Mesothelial cell of epicardium (in vitro differentiated cells): ENCODE measurements around the gene IL16. TPM values are rescaled to one million over a fixed set of nuclear protein-coding genes. Genes with fewer than 3 reads are reported as not detected.

Source experiments
- DNase-seq, 2 experiments: peaks; one replicate each; pipeline ENCODE4 v3.0.0; 2021; ENCODE audit warnings: low spot score in 2 of 2; ENCODE audit not compliant: unreplicated experiment in 2 of 2
- H3K27ac Mint-ChIP-seq: 2 replicates; pipeline ENCODE4 v1.8.0; 2021; ENCODE audit warnings: mixed read lengths
- H3K27me3 Mint-ChIP-seq: 2 replicates; pipeline ENCODE4 v1.8.0; 2021; ENCODE audit warnings: low read depth, mixed read lengths
- H3K36me3 Mint-ChIP-seq: 2 replicates; pipeline ENCODE4 v1.8.0; 2021; ENCODE audit warnings: mixed read lengths
- H3K4me1 Mint-ChIP-seq: 2 replicates; pipeline ENCODE4 v1.8.0; 2021; ENCODE audit warnings: mixed read lengths
- H3K4me3 Mint-ChIP-seq: 2 replicates; pipeline ENCODE4 v1.8.0; 2021; ENCODE audit warnings: mild to moderate bottlenecking, moderate library complexity, mixed read lengths
- H3K9me3 Mint-ChIP-seq: 2 replicates; pipeline ENCODE4 v1.8.0; 2021; ENCODE audit warnings: mixed read lengths
- CTCF ChIP-seq: fragments of 200-600 bp; sonication (generic); IDR thresholded peaks from one replicate; pipeline ENCODE4 v1.5.0; 2021; ENCODE audit warnings: antibody characterized with exemption; ENCODE audit not compliant: unreplicated experiment
- total RNA-seq: library from RNA; stranded (reverse); gene quantifications from 3 replicates; pipeline ENCODE4 v1.2.1, GENCODE V29; 2021

IL16 gene
- total RNA-seq, 1 donor from 2014 or later, result 0.27 TPM

- Mint-ChIP-seq H3K9me3 (no peaks in the 10 kb centered on the region), H3K4me3 (no peak overlapping the region), H3K27ac (no peak overlapping the region), H3K4me1 (no peaks in the 10 kb centered on the region), H3K36me3 (no peaks in the 10 kb centered on the region), H3K27me3 (peaks cover 67% of the 10 kb centered on the region)
- TF ChIP-seq CTCF, result no peak
- no peak for DNase-seq
Observed at GRCh38 chr15:81189583-81190283, 6.9 kb upstream of the IL16 start.

- H3K27me3 Mint-ChIP-seq, result peaks cover 64% of the 10 kb centered on the region
- no peak overlapping the region for H3K4me3 Mint-ChIP-seq
- no peaks in the 10 kb centered on the region for H3K36me3 Mint-ChIP-seq
- H3K27ac Mint-ChIP-seq, result no peak overlapping the region
- no peak for TF ChIP-seq CTCF
- no peak for DNase-seq
- H3K9me3 Mint-ChIP-seq, result no peaks in the 10 kb centered on the region
- H3K4me1 Mint-ChIP-seq, result no peaks in the 10 kb centered on the region
Observed at GRCh38 chr15:81190922-81191507, 5.7 kb upstream of the IL16 start.

GRCh38 chr15:81191701-81192100 is 5.0 kb upstream of the IL16 start:
- Mint-ChIP-seq H3K4me3 (no peak overlapping the region), H3K4me1 (no peaks in the 10 kb centered on the region), H3K36me3 (no peaks in the 10 kb centered on the region), H3K27me3 (peaks cover 65% of the 10 kb centered on the region), H3K27ac (no peak overlapping the region), H3K9me3 (no peaks in the 10 kb centered on the region)
- no peak for DNase-seq
- no peak for TF ChIP-seq CTCF

GRCh38 chr15:81194723-81195122 is 2.0 kb upstream of the IL16 start:
- no peak overlapping the region for H3K27ac Mint-ChIP-seq
- no peak for DNase-seq
- no peaks in the 10 kb centered on the region for H3K9me3 Mint-ChIP-seq
- TF ChIP-seq CTCF, result no peak
- H3K27me3 Mint-ChIP-seq, result peaks cover 62% of the 10 kb centered on the region
- H3K4me3 Mint-ChIP-seq, result no peak overlapping the region
- H3K36me3 Mint-ChIP-seq, result no peaks in the 10 kb centered on the region
- H3K4me1 Mint-ChIP-seq, result no peaks in the 10 kb centered on the region

GRCh38 chr15:81195339-81195864 is 1.3 kb upstream of the IL16 start:
- Mint-ChIP-seq H3K27me3 (peaks cover 59% of the 10 kb centered on the region), H3K27ac (no peak overlapping the region), H3K36me3 (no peaks in the 10 kb centered on the region), H3K9me3 (no peaks in the 10 kb centered on the region), H3K4me3 (no peak overlapping the region), H3K4me1 (no peaks in the 10 kb centered on the region)
- TF ChIP-seq CTCF, result no peak
- no peak for DNase-seq
